Small intestine (tissue), 7 donors: ENCODE results near the gene GABRD. TPM values are rescaled to one million over a fixed set of nuclear protein-coding genes. Genes with fewer than 3 reads are reported as not detected.
A peak's percentile ranks its signal among the peaks of the same experiment; 100 is the strongest.

Experiments used
- DNase-seq, 2 donors: peaks; one replicate each; pipeline versions ENCODE4 v3.0.0 to v3.0.0-alpha.2; 2013
- FAIRE-seq: peaks from 2 replicates; lab custom pipeline; 2012; peaks lifted over from hg19 to GRCh38; lab: Jason Lieb, UNC
- H3K27ac ChIP-seq, 3 donors: one replicate each; pipeline ENCODE4 v1.5.1; 2013; ENCODE audit warnings: low read length in 2 of 3, mild to moderate bottlenecking in 2 of 3, control low read depth in 1 of 3, inconsistent platforms in 1 of 3, low read depth in 1 of 3, moderate library complexity in 1 of 3
- H3K27me3 ChIP-seq, 3 donors: one replicate each; pipeline ENCODE4 v1.6.1; 2013; ENCODE audit warnings: low read length in 3 of 3, inconsistent platforms in 1 of 3; ENCODE audit not compliant: control insufficient read depth in 3 of 3, insufficient read depth in 3 of 3
- H3K36me3 ChIP-seq, 3 donors: one replicate each; pipeline ENCODE4 v1.6.1; 2013; ENCODE audit warnings: low read length in 3 of 3, inconsistent platforms in 1 of 3, low read depth in 1 of 3, mild to moderate bottlenecking in 1 of 3, moderate library complexity in 1 of 3; ENCODE audit not compliant: control insufficient read depth in 3 of 3, insufficient read depth in 2 of 3
- H3K4me1 ChIP-seq, 3 donors: one replicate each; pipeline ENCODE4 v1.6.1; 2013; ENCODE audit warnings: low read length in 2 of 3, inconsistent platforms in 1 of 3, low read depth in 1 of 3, mild to moderate bottlenecking in 1 of 3, moderate library complexity in 1 of 3; ENCODE audit not compliant: control insufficient read depth in 3 of 3, insufficient read depth in 2 of 3
- H3K4me3 ChIP-seq, 3 donors: one replicate each; pipeline ENCODE4 v1.5.1; 2013; ENCODE audit warnings: low read length in 3 of 3, control low read depth in 1 of 3, inconsistent platforms in 1 of 3, low read depth in 1 of 3, mild to moderate bottlenecking in 1 of 3, moderate library complexity in 1 of 3
- H3K9me3 ChIP-seq, 2 donors: one replicate each; pipeline ENCODE4 v1.6.1; 2013; ENCODE audit warnings: low read depth in 1 of 2, low read length in 1 of 2; ENCODE audit not compliant: control insufficient read depth in 2 of 2, insufficient read depth in 1 of 2
- WGBS, 3 donors: extraction: QIAGEN DNeasy Blood & Tissue Kit; methylation state at CpG; one replicate each; pipeline ENCODE4 v1.1.7; 2013; 5-methylcytosine and 5-hydroxymethylcytosine counted together
- polyA plus RNA-seq, 4 donors: library from polyadenylated mRNA; stranded (reverse) in 3 of 4; unstranded in 1 of 4; fragments of 200-250 nt in 3 of 4; fragments of 120-200 nt in 1 of 4; gene quantifications; one replicate each; pipeline versions ENCODE4 v1.2.1 to v1.2.3, GENCODE V29; 2013
- donor health status: healthy with polysubstance abuse.
- donor health status: control.
- donor health status: control.
- donor health status: Bipolar disorder and iron deficiency.
- donor health status: healthy.

GABRD gene
- polyA plus RNA-seq, 4 donors = 0.40 to 0.55 TPM; not detected in 2

DNA sequence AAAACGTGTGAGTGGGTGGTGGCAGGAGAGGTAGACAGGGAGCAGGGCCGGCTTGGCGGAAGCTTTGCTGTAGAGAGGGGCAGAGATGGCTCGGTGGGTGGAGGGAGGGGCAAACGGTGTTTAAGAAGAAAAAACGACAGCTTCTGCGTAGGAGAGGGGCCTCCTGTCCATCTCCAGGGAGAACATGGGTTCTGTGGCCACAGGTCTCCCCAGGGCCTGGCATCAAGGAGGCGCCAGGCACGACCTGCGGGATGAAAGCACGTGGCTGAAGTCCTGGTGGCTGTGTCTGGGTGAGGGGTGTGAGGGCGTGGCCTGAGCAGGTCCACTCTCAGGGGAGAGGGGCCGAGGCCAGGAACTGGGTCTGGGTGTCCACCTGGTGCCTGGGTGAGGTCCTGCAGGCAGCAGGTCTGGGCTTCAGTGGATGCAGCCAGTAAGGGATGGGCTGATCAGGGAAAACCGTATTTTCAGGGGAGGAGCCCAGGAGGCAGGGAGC, 30.1 kb downstream of the GABRD start:
- Histone ChIP-seq H3K9me3 (no peaks in the 10 kb centered on the region), H3K4me1 (peaks cover 4 to 74% (median 6%) of the 10 kb centered on the region in 3 donors), H3K36me3 (peaks cover 0 to 19% (median 0%) of the 10 kb centered on the region in 3 donors), H3K27ac (peak overlapping the region; percentile 82 to 99 (median 97)), H3K27me3 (peaks cover 0 to 10% (median 2%) of the 10 kb centered on the region in 3 donors), H3K4me3 (peak overlapping the region in 2 of 3 donors; percentile 69 to 93)
- DNase-seq (peak; percentile 55 to 67), FAIRE-seq (no peak)
- 47 to 52% (median 47%) methylated on average over 14 of the region's 14 CpGs for WGBS, 3 donors

DNA sequence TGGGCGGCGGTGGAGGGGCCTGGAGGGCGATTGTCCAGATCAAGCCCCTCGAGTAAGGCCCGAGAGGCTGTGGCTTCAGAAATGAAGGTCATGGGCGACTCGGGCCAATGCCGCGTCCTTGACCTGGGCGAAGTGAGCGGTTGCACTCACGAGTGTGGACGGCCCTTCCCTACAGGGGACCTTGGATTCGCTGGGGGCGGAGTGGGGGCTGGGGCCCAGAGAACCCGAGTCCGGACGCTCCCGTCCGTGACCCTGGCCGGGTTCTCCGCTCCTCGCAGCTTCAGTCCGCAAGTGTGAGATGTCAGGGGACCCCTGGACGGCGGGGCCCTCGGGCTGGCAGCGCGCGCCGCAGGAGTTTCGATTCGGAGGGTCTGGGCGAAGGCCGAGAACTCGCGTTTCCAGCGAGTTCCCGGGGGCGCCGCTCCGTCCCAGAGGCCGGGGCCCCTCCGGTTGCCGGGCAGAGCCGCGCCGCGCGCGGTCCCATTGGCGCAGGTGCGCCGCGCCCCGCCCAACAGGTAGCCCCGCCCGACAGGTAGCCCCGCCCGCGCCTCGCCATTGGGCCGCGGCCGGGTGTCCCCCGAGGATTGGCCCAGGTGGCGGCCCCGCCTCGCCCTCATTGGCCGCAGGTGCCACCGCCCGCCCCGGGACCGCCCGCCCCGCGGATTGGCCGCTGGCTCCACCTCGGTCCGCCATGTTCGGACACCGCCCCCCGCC, 30.7 kb downstream of the GABRD start, which contains the start of gene PRKCZ:
TSS of gene PRKCZ (plus strand) at position 694 of the 714 bp plus-strand sequence. CDS start 220 bp downstream, outside the sequence.
- Histone ChIP-seq H3K4me3 (peak within 1 kb of the TSS; percentile 82 to 93 (median 91)), H3K4me1 (peaks cover 4 to 73% (median 6%) of the 10 kb centered on the region in 3 donors), H3K9me3 (no peaks in the 10 kb centered on the region), H3K36me3 (peaks cover 0 to 24% (median 0%) of the 10 kb centered on the region in 3 donors), H3K27ac (peak within 1 kb of the TSS; percentile 82 to 99 (median 97)), H3K27me3 (peaks cover 0 to 10% (median 2%) of the 10 kb centered on the region in 3 donors)
- no peak for FAIRE-seq
- DNase-seq = peak; percentile 96
- 2 to 3% (median 3%) methylated on average over 42 to 83 of the region's 83 CpGs for WGBS, 3 donors

DNA sequence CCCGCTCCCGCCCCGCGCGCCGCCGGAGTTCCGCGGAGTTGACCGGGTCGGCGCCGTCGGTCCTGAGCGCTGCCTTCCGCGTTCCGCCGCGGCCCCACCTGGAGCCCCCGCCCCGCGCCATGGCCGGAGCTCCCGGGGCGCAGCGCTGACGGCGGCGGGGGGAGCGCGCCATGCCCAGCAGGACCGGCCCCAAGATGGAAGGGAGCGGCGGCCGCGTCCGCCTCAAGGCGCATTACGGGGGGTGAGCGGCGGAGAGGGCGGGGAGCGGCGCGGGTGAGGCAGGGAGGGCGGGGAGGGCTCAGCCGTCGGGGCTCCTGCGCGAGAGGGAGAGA, 31.3 kb downstream of the GABRD start:
- Histone ChIP-seq H3K36me3 (peaks cover 0 to 27% (median 4%) of the 10 kb centered on the region in 3 donors), H3K9me3 (no peaks in the 10 kb centered on the region), H3K4me1 (peaks cover 4 to 68% (median 6%) of the 10 kb centered on the region in 3 donors), H3K27ac (peak overlapping the region; percentile 59 to 90 (median 83)), H3K4me3 (peak overlapping the region; percentile 82 to 93 (median 91)), H3K27me3 (peaks cover 0 to 10% (median 2%) of the 10 kb centered on the region in 3 donors)
- DNase-seq = no peak
- 0 to 2% (median 2%) methylated on average over 9 to 51 of the region's 51 CpGs for WGBS, 3 donors
- no peak for FAIRE-seq

DNA sequence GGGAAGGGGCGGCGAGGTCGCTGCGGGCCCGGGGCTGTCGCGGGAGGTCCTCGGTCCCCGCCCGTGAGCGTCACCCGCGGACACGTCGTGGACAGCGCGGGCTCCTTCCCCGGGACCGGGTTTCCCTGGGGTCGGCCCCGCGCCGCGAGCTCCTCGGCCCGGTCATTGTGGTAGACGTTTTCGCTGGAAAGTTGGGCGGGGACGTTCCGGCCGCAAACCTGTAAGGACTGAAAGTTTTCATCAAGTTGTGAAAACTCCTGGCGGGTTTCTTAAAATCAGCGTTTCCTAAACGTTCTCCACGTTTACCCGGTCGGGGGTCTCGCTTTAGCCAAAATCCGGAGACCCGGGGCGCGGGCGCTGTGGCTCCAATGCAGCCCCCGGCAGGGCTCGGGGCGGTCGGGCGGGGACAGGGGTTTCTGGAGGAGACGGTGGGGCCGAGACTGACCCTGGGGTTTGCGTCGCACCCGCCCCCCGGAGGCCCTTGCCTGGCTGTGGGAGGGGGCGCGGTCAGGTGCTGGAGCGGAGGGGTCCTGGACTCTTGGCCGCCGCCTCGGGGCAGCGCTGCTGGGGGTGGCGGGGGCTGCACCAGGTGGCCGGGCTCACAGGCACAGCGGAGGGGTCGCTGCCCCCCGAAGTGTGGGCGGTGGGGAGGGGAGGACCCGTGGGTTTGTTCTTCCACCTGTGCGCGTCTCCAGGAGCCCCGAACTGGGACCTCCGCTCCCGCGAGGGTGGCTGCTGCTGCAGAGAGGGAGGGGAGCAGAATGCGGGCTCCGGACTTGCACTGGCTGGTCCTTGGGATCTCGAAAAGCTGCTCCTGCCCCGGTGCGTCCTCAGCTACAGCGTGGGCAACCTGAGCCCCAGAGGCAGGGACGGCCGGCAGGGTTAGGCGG, 31.9 kb downstream of the GABRD start:
- DNase-seq (peak; percentile 30 to 44), FAIRE-seq (no peak)
- peak overlapping the region; percentile 82 to 93 (median 91) for H3K4me3 ChIP-seq
- peaks cover 4 to 62% (median 6%) of the 10 kb centered on the region in 3 donors for H3K4me1 ChIP-seq
- H3K9me3 ChIP-seq = no peaks in the 10 kb centered on the region
- WGBS, 3 donors = 4 to 12% (median 8%) methylated on average over 60 to 84 of the region's 84 CpGs
- peaks cover 0 to 10% (median 2%) of the 10 kb centered on the region in 3 donors for H3K27me3 ChIP-seq
- peaks cover 0 to 34% (median 5%) of the 10 kb centered on the region in 3 donors for H3K36me3 ChIP-seq
- peak overlapping the region; percentile 59 to 90 (median 83) for H3K27ac ChIP-seq

DNA sequence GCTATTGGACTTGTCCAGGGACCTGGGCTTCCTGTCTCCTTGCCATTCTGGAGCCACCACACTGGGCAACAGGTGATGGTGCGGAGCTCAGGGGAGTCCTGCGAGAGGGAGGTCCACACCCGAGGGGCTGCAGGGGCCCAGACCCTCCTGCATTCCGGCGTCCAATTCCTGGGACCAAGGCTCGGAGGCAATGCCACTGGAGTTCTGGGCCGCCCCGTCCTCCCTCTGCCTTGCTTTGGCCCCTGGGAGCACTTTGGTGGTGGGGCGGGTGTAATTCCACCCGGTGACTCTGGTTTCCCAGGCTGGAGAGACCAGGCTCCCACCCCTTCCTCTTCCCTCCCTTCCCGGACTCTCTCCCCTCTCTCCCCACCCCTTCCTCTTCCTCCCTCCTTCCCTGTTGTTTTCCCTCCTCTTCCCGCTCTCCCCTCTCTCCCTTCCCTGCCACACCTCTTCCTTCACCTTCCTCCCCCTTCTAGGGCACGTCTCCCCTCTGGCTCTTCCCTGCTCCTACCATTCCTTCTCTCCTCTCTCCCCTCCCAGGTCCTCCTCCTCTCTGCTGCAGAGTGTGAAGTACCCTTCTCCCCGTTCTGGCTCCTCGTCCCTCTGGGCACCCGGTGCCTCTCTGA, 33.0 kb downstream of the GABRD start:
- DNase-seq (peak; percentile 14 to 42), FAIRE-seq (no peak)
- Histone ChIP-seq H3K4me1 (peaks cover 4 to 51% (median 6%) of the 10 kb centered on the region in 3 donors), H3K27ac (peak overlapping the region in 2 of 3 donors; percentile 83 to 90), H3K36me3 (peaks cover 0 to 43% (median 5%) of the 10 kb centered on the region in 3 donors), H3K4me3 (peak overlapping the region in 2 of 3 donors; percentile 91 to 93), H3K27me3 (peaks cover 0 to 10% (median 1%) of the 10 kb centered on the region in 3 donors), H3K9me3 (no peaks in the 10 kb centered on the region)
- 45 to 71% (median 61%) methylated on average over 13 to 16 of the region's 16 CpGs for WGBS, 3 donors

DNA sequence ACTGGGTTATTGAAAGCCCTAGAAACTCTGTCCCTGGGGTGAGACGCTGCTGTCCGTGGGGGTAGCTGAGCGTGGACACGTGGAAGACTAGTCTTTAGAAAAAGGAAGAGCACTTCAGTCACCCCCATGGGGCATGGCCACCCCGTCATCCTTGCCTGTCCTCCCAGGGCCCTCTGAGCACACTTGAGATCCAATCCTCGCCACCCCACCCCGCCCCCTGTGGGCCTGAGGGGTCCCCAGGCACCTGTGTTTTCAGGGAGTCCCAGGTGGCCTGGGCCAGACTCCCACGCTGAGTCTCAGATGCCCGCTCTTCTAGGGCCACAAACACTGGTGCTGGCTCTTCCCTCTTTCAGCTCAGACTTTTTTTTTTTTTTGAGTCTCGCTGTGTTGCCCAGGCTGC, 33.6 kb downstream of the GABRD start:
- peak overlapping the region in 2 of 3 donors; percentile 91 to 93 for H3K4me3 ChIP-seq
- peaks cover 0 to 10% (median 0%) of the 10 kb centered on the region in 3 donors for H3K27me3 ChIP-seq
- peaks cover 2 to 45% (median 4%) of the 10 kb centered on the region in 3 donors for H3K4me1 ChIP-seq
- FAIRE-seq (no peak), DNase-seq (no peak)
- peaks cover 0 to 49% (median 5%) of the 10 kb centered on the region in 3 donors for H3K36me3 ChIP-seq
- no peaks in the 10 kb centered on the region for H3K9me3 ChIP-seq
- H3K27ac ChIP-seq = peak overlapping the region in 2 of 3 donors; percentile 83 to 90
- 83 to 87% (median 84%) methylated on average over 10 of the region's 10 CpGs for WGBS, 3 donors

DNA sequence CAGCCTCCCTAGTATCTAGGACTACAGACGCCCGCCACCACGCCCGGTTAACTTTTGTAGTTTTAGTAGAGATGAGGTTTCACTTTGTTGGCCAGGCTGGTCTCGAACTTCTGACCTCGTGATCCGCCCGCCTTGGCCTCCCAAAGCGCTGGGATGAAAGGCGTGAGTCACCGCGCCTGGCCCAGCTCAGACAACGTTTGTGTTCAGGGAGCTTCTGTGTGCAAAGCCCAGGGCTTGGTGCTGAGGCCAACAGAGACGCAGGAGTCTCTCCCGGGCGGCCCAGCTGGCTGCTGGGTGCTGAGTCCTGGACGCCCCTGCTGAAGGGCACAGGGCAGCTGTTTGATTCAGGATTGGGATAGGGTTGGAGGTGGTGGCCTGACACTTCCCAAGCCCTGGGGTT, 34.1 kb downstream of the GABRD start:
- H3K4me3 ChIP-seq = no peak overlapping the region
- peak in 1 of 2 donors; percentile 29 for DNase-seq

More for the DNA sequence above, 34.1 kb downstream of the GABRD start:
- peak overlapping the region; percentile 5 to 83 (median 50) for H3K27ac ChIP-seq
- peaks cover 0 to 40% (median 3%) of the 10 kb centered on the region in 3 donors for H3K4me1 ChIP-seq
- no peak for FAIRE-seq
- H3K9me3 ChIP-seq = no peaks in the 10 kb centered on the region
- 49 to 73% (median 63%) methylated on average over 17 of the region's 17 CpGs for WGBS, 3 donors
- H3K27me3 ChIP-seq = peaks cover 0 to 10% (median 0%) of the 10 kb centered on the region in 3 donors
- peaks cover 0 to 52% (median 5%) of the 10 kb centered on the region in 3 donors for H3K36me3 ChIP-seq
